Neuron (in vitro differentiated cells): ENCODE data around the gene HCFC1R1.

Experiments used
- H2AFZ ChIP-seq: one replicate; pipeline ENCODE4 v1.6.1; 2013; ENCODE audit warnings: low read depth, mild to moderate bottlenecking, inconsistent platforms, low read length, moderate library complexity
- H3K27me3 ChIP-seq: one replicate; pipeline ENCODE4 v1.6.1; 2013; ENCODE audit warnings: low read length; ENCODE audit not compliant: insufficient read depth
- H3K36me3 ChIP-seq: one replicate; pipeline ENCODE4 v1.6.1; 2013; ENCODE audit warnings: low read length; ENCODE audit not compliant: insufficient read depth
- H3K4me1 ChIP-seq: one replicate; pipeline ENCODE4 v1.6.1; 2013; ENCODE audit warnings: low read length; ENCODE audit not compliant: insufficient read depth
- H3K4me3 ChIP-seq: 2 replicates; pipeline ENCODE4 v1.5.1; 2013; ENCODE audit warnings: mild to moderate bottlenecking, low read length, moderate library complexity
- H3K9me3 ChIP-seq: one replicate; pipeline ENCODE4 v1.6.1; 2013; ENCODE audit warnings: low read length

Gene HCFC1R1

GRCh38 chr16:3025032-3026002, 1.6 kb upstream of the HCFC1R1 start:
- peaks cover 27% of the 10 kb centered on the region for H3K4me1 ChIP-seq
- no peak overlapping the region for H2AFZ ChIP-seq
- H3K27me3 ChIP-seq: no peaks in the 10 kb centered on the region
- H3K9me3 ChIP-seq: no peaks in the 10 kb centered on the region
- H3K36me3 ChIP-seq: peaks cover 19% of the 10 kb centered on the region
- H3K4me3 ChIP-seq: no peak overlapping the region

- Histone ChIP-seq H3K4me1 (peaks cover 27% of the 10 kb centered on the region), H3K36me3 (peaks cover 19% of the 10 kb centered on the region), H3K27me3 (no peaks in the 10 kb centered on the region), H3K9me3 (no peaks in the 10 kb centered on the region), H2AFZ (peak overlapping the region; percentile 22), H3K4me3 (peak overlapping the region; percentile 56)
These were observed 400 bp downstream of the HCFC1R1 start for GRCh38 chr16:3023415-3023668.

DNA sequence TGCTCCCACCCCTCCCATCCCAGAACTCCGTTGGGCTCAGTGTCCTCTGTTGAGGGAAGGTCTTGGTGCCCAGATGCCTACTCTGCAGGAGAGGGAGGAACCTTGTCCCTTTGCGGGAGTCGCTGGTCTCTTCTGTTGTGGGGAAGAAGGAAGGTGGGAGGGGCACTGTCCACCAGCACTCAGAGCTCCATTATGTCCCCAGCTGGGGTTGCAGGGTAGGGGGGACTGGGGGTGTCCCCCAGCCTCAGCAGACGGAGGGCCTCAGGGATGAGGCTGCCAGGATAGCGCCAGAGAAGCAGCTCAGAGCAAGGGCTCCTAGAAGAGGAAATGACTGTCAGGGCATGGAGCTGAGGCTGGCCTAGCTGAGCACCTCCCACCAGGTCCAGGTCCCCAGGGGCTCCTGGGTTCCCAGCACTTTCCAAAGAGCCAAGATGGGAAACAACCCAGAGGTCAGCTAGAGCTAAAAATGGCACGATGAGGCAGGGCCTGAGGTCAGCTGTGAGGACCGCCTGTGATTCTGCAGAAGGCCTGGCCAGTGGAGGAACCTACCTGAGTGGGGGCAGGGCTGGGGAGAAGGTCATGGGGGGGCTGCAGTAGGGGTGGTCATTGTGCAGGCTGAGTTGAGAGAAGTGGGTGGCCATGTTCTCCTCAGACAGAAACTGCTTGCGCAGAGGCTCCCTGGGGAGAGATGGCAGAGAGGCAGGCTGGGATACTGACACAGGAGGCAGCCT, 893 bp downstream of the HCFC1R1 start:
- no peak overlapping the region for H2AFZ ChIP-seq
- H3K36me3 ChIP-seq: peaks cover 19% of the 10 kb centered on the region
- H3K9me3 ChIP-seq: no peaks in the 10 kb centered on the region
- H3K4me3 ChIP-seq: peak overlapping the region; percentile 56
- no peaks in the 10 kb centered on the region for H3K27me3 ChIP-seq
- peaks cover 27% of the 10 kb centered on the region for H3K4me1 ChIP-seq

GRCh38 chr16:3022208-3022683, 1.5 kb downstream of the HCFC1R1 start:
- H3K36me3 ChIP-seq: peaks cover 19% of the 10 kb centered on the region
- peak overlapping the region; percentile 42 for H3K4me3 ChIP-seq
- H3K4me1 ChIP-seq: peaks cover 27% of the 10 kb centered on the region
- no peak overlapping the region for H2AFZ ChIP-seq
- no peaks in the 10 kb centered on the region for H3K9me3 ChIP-seq
- peaks cover 2% of the 10 kb centered on the region for H3K27me3 ChIP-seq

GRCh38 chr16:3021449-3022207, 2.1 kb downstream of the HCFC1R1 start:
- H3K4me1 ChIP-seq: peaks cover 27% of the 10 kb centered on the region
- H3K27me3 ChIP-seq: peaks cover 6% of the 10 kb centered on the region
- no peaks in the 10 kb centered on the region for H3K9me3 ChIP-seq
- H3K36me3 ChIP-seq: peaks cover 13% of the 10 kb centered on the region
- peak overlapping the region; percentile 42 for H3K4me3 ChIP-seq
- peak overlapping the region; percentile 14 for H2AFZ ChIP-seq

DNA sequence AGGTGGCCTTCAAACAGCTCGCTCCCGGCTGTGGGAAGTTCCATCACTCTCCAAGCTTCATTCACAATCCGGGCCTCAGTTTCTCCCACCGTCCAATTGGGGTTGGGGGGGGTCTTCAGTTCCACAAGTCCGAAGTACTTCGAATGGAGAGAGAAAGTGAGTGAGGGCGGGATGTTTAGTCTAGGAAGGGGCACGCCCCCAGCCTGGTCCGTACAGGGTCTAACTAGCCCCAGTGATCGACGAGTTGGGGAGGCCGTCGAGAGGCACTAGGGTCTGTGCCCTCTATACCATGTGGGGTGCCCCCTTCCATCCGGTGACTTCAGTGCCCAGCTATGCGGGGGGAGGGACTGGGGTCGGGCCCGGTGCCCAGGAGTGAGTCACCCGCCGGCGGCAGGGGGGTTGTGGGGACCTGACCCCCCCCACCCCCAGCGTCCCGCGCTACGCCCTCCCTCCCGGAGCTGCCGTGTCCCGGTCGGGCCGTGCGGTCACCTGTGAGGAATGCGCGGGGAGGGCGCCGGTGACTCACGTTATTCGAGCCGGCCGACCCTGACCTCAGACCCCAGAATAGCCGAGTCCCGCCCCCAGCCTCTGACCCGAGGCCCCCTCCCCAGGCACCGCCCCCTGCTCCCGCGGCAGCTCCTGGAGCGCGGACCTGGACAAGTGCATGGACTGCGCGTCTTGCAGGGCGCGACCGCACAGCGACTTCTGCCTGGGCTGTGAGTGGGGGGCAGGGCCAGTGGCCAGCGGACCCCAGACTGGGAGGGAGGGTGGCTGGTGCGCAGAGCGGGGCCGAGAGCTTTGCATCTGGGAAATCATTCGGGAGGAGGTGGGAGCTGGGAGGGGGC, 2.9 kb downstream of the HCFC1R1 start:
- peak overlapping the region; percentile 14 for H2AFZ ChIP-seq
- H3K9me3 ChIP-seq: no peaks in the 10 kb centered on the region
- peaks cover 27% of the 10 kb centered on the region for H3K4me1 ChIP-seq
- H3K4me3 ChIP-seq: peak overlapping the region; percentile 42
- H3K27me3 ChIP-seq: peaks cover 8% of the 10 kb centered on the region
- H3K36me3 ChIP-seq: peaks cover 5% of the 10 kb centered on the region

- H3K4me1 ChIP-seq: peaks cover 27% of the 10 kb centered on the region
- no peaks in the 10 kb centered on the region for H3K9me3 ChIP-seq
- peak within 1 kb of the TSS; percentile 42 for H3K4me3 ChIP-seq
- peak within 1 kb of the TSS; percentile 24 for H2AFZ ChIP-seq
- H3K36me3 ChIP-seq: no peaks in the 10 kb centered on the region
- peaks cover 11% of the 10 kb centered on the region for H3K27me3 ChIP-seq
These were observed 3.5 kb downstream of the HCFC1R1 start, which contains the start of gene TNFRSF12A for GRCh38 chr16:3020247-3020603. Gene TNFRSF12A (plus strand): TSS chr16:3020368. CDS start chr16:3020398, 30 bp downstream.

DNA sequence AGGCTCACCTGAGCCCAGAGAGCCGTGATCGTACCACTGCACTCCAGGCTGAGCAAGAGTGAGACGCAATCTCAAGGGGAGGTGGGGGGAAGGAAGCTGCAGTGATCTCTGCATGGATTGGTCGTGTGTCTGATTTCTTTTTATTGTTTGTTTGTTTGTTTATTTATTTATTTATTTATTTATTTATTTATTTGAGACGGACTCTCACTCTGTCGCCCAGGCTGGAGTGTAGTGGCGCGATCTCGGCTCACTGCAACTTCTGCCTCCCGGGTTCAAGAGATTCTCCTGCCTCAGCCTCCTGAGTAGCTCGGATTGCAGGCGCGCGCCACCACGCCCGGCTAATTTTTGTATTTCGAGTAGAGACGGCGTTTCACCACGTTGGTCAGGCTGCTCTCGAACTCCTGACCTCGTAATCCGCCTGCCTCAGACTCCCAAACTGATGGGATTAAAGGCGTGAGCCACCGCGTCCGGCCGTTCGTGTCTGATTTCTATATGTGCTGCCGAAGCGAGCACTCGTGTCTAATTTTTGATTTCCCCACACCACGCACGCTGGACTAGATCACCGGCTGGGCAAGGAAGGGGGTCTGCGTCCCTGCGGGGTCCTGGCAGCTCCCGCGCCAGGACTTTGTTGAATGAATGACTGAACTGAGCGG, 4.0 kb downstream of the HCFC1R1 start:
- H3K27me3 ChIP-seq: peaks cover 16% of the 10 kb centered on the region
- H3K4me3 ChIP-seq: peak overlapping the region; percentile 42

GRCh38 chr16:3017794-3018506, 5.8 kb downstream of the HCFC1R1 start, which contains the start of gene CLDN6:
Gene CLDN6 (minus strand): TSS chr16:3018183. CDS start chr16:3016021, 2,162 bp downstream.
- Histone ChIP-seq H3K4me1 (peaks cover 20% of the 10 kb centered on the region), H3K4me3 (no peak within 1 kb of the TSS), H2AFZ (no peak within 1 kb of the TSS), H3K27me3 (peaks cover 34% of the 10 kb centered on the region), H3K36me3 (no peaks in the 10 kb centered on the region), H3K9me3 (no peaks in the 10 kb centered on the region)

More for the DNA sequence above, 4.0 kb downstream of the HCFC1R1 start:
- peaks cover 27% of the 10 kb centered on the region for H3K4me1 ChIP-seq
- H3K36me3 ChIP-seq: no peaks in the 10 kb centered on the region
- peak overlapping the region; percentile 24 for H2AFZ ChIP-seq
- no peaks in the 10 kb centered on the region for H3K9me3 ChIP-seq

- Histone ChIP-seq H3K9me3 (no peaks in the 10 kb centered on the region), H3K27me3 (peaks cover 40% of the 10 kb centered on the region), H3K36me3 (no peaks in the 10 kb centered on the region), H3K4me3 (no peak overlapping the region), H2AFZ (no peak overlapping the region), H3K4me1 (peaks cover 14% of the 10 kb centered on the region)
These were observed 6.4 kb downstream of the HCFC1R1 start for GRCh38 chr16:3017344-3017743.

DNA sequence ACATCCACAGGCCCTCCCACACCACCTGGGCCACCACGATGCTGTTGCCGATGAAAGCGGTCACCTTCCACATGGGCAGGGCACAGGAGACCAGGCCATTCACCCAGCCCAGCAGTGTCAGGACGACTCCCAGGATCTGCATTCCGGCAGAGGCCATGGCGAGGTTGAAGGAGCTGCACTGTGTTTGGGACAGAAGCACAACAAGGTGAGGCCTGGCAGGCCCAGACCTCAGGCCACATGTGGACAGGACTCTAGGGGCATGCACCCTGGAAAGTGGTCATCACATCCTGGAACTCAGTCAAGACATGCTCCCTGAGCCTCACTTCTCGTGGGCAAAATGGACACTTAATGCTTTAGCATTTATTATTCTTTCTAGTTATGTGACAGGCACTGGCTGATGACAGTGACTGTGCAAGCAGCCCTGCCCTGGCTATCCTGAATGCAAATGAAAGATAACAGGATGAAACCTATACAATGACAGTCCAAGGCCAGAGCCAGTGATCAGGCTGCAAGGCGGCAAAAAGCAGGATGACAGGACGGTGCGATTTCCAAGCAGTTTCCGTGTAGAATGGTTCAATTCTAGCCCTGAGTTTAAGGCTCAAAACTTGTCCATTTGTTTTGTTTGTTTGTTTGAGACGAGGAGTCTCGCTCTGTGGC, 7.7 kb downstream of the HCFC1R1 start:
- Histone ChIP-seq H3K27me3 (peaks cover 50% of the 10 kb centered on the region), H3K36me3 (no peaks in the 10 kb centered on the region), H2AFZ (no peak overlapping the region), H3K4me3 (no peak overlapping the region), H3K9me3 (no peaks in the 10 kb centered on the region), H3K4me1 (peaks cover 7% of the 10 kb centered on the region)
